ENCODE data around the gene FIS1.

Gene FIS1

GRCh38 chr7:101232141-101232850, 12.6 kb downstream of the FIS1 start:
- DNase-seq = no peak

GRCh38 chr7:101231644-101232043, 13.2 kb downstream of the FIS1 start:
- no peak for DNase-seq

- no peak for DNase-seq
Measured at GRCh38 chr7:101226721-101227120, 18.2 kb downstream of the FIS1 start.

- no peak for DNase-seq
Measured at GRCh38 chr7:101225650-101226049, 19.2 kb downstream of the FIS1 start.

GRCh38 chr7:101223528-101223927, 21.4 kb downstream of the FIS1 start:
- DNase-seq = no peak

- DNase-seq = no peak
Measured at GRCh38 chr7:101222275-101222830, 22.5 kb downstream of the FIS1 start.

- no peak for DNase-seq
Measured at GRCh38 chr7:101220295-101220694, 24.6 kb downstream of the FIS1 start.

GRCh38 chr7:101218236-101219125, 26.4 kb downstream of the FIS1 start:
- no peak for DNase-seq

- peak; percentile 96 to 97 for DNase-seq
Measured at GRCh38 chr7:101217388-101218235, 27.3 kb downstream of the FIS1 start, which contains the start of the genes PLOD3 and ZNHIT1. PLOD3 (minus strand) TSS chr7:101217581; CDS start chr7:101217274, 307 bp downstream. ZNHIT1 (plus strand) TSS chr7:101218165; CDS start chr7:101218196, 31 bp downstream.

- peak in 1 of 2 experiments; percentile 36 for DNase-seq
Measured at GRCh38 chr7:101216860-101217387, 28.0 kb downstream of the FIS1 start.

- DNase-seq = no peak
Measured at GRCh38 chr7:101216001-101216859, 28.7 kb downstream of the FIS1 start.

- DNase-seq = no peak
Measured at GRCh38 chr7:101212014-101212413, 32.9 kb downstream of the FIS1 start.

- DNase-seq = no peak
Measured at GRCh38 chr7:101211501-101211900, 33.4 kb downstream of the FIS1 start.

- DNase-seq = no peak
Measured at GRCh38 chr7:101210143-101210542, 34.7 kb downstream of the FIS1 start.

- no peak for DNase-seq
Measured at GRCh38 chr7:101208794-101209193, 36.1 kb downstream of the FIS1 start.

GRCh38 chr7:101207459-101207858, 37.4 kb downstream of the FIS1 start:
- DNase-seq = no peak

GRCh38 chr7:101206665-101207042, 38.2 kb downstream of the FIS1 start:
- DNase-seq = no peak

- DNase-seq = no peak
Measured at GRCh38 chr7:101205901-101206664, 38.8 kb downstream of the FIS1 start.

- DNase-seq = peak; percentile 31
Measured at GRCh38 chr7:101203740-101204738, 40.8 kb downstream of the FIS1 start.

Data from activated T-cell treated with anti-CD3 and anti-CD28 coated beads, Interleukin-2, amount 50 U/mL, for 48 hours (primary cell).